Endothelial cell of umbilical vein (primary cell): ENCODE data around the gene JPH2. TPM values are rescaled to one million over a fixed set of nuclear protein-coding genes. Genes with fewer than 3 reads are reported as not detected.
"Not testable (repeated sequence)": the region's sequence is repeated elsewhere in the genome, so short reads cannot be mapped to it uniquely, and the experiment has no call there.

Source experiments
- BruUV-seq: library from RNA; stranded (reverse); fragments of 400-500 nt; replicated peaks from 2 replicates; lab custom pipeline; 2021; lab: Mats Ljungman, UMichigan
- CTCF ChIA-PET: fragments of 300-600, 350-600 bp; sonication (Branson Sonifier 250); formaldehyde crosslinking; loops from one replicate; lab custom pipeline; 2021; ENCODE audit warnings: antibody characterized with exemption, inconsistent platforms; lab: Charles Lee
- POLR2A ChIA-PET: fragments of 300-600, 350-600 bp; sonication (Branson Sonifier 250); formaldehyde crosslinking; loops from one replicate; lab custom pipeline; 2021; ENCODE audit warnings: antibody characterized with exemption, inconsistent platforms; lab: Charles Lee
- DNase-seq: peaks from one replicate; pipeline ENCODE4 v3.0.0-alpha.2; 2011; ENCODE audit warnings: low read depth, low spot score
- FAIRE-seq: peaks from 2 replicates; lab custom pipeline; 2011; peaks lifted over from hg19 to GRCh38; lab: Jason Lieb, UNC
- H2AFZ ChIP-seq: 2 replicates; pipeline ENCODE4 v1.6.0; 2012; ENCODE audit warnings: low read depth, low read length, control low read depth, inconsistent platforms
- H3K27ac ChIP-seq: 2 replicates; pipeline ENCODE4 v1.5.1; 2011; ENCODE audit warnings: low read depth, mild to moderate bottlenecking, control low read depth, low read length, moderate library complexity; ENCODE audit not compliant: insufficient read depth
- H3K27me3 ChIP-seq, 2 experiments: 2 replicates each; pipeline versions ENCODE4 v1.6.0 to v1.6.1; 2011; ENCODE audit warnings: low read length in 2 of 2, mixed read lengths in 1 of 2; ENCODE audit not compliant: control insufficient read depth in 2 of 2, insufficient read depth in 2 of 2
- H3K36me3 ChIP-seq, 2 experiments: 2 replicates in 1 of 2; 3 replicates in 1 of 2; pipeline ENCODE4 v1.5.1; 2011; ENCODE audit warnings: low read length in 2 of 2, mild to moderate bottlenecking in 1 of 2, moderate library complexity in 1 of 2; ENCODE audit not compliant: control insufficient read depth in 2 of 2, insufficient read depth in 2 of 2; ENCODE audit errors: extremely low read depth in 1 of 2
- H3K4me1 ChIP-seq: 3 replicates; pipeline ENCODE4 v1.5.1; 2011; ENCODE audit warnings: mild to moderate bottlenecking, low read length; ENCODE audit not compliant: control insufficient read depth, insufficient read depth; ENCODE audit errors: extremely low read depth
- H3K4me2 ChIP-seq: 2 replicates; pipeline ENCODE4 v1.6.1; 2011; ENCODE audit warnings: low read length, control low read depth, mixed read lengths; ENCODE audit not compliant: insufficient read depth
- H3K4me3 ChIP-seq, 3 experiments: fragments of 200-600 bp in 1 of 3; sonication (generic), shearing (Covaris generic) in 1 of 3; replicated peaks in 1 of 3; 2 replicates each; pipeline ENCODE4 v1.5.1; 2011 to 2016; ENCODE audit warnings: control low read depth in 3 of 3, low read length in 3 of 3, mild to moderate bottlenecking in 2 of 3, inconsistent platforms in 1 of 3, low read depth in 1 of 3, moderate library complexity in 1 of 3; ENCODE audit not compliant: insufficient read depth in 1 of 3
- H3K79me2 ChIP-seq: 2 replicates; pipeline ENCODE4 v1.6.0; 2012; ENCODE audit warnings: low read length, inconsistent platforms; ENCODE audit not compliant: control insufficient read depth, insufficient read depth
- H3K9ac ChIP-seq: replicated peaks from 2 replicates; pipeline ENCODE3; 2011; ENCODE audit warnings: low read length, control low read depth; ENCODE audit not compliant: insufficient read depth; ENCODE audit errors: extremely low read depth
- H3K9me1 ChIP-seq: replicated peaks from 3 replicates; pipeline ENCODE4 v1.6.0; 2011; ENCODE audit warnings: mild to moderate bottlenecking, low read length; ENCODE audit not compliant: control insufficient read depth, insufficient read depth; ENCODE audit errors: extremely low read depth
- H3K9me3 ChIP-seq: replicated peaks from 2 replicates; pipeline ENCODE4 v1.5.1; 2012; ENCODE audit warnings: low read length, inconsistent platforms; ENCODE audit not compliant: control insufficient read depth, insufficient read depth
- H4K20me1 ChIP-seq: replicated peaks from 2 replicates; pipeline ENCODE3; 2011; ENCODE audit warnings: mild to moderate bottlenecking, low read length; ENCODE audit not compliant: control insufficient read depth, insufficient read depth; ENCODE audit errors: extremely low read depth
- CTCF ChIP-seq, 2 donors: IDR thresholded peaks; 1 replicate in 1 of 2; 2 replicates in 1 of 2; pipeline ENCODE4 v1.5.1; 2011; ENCODE audit warnings: low read length in 2 of 2, mild to moderate bottlenecking in 2 of 2, moderate library complexity in 2 of 2, control low read depth in 1 of 2, inconsistent platforms in 1 of 2, low read depth in 1 of 2; ENCODE audit not compliant: insufficient read depth in 1 of 2; ENCODE audit errors: extremely low read depth in 1 of 2
- EZH2 ChIP-seq: IDR thresholded peaks from 2 replicates; pipeline ENCODE4 v1.6.1; 2012; ENCODE audit warnings: borderline replicate concordance, low read depth, mild to moderate bottlenecking, moderate library complexity, low read length, inconsistent platforms; ENCODE audit not compliant: severe bottlenecking
- FOS ChIP-seq: IDR thresholded peaks from 2 replicates; pipeline ENCODE4 v1.6.1; 2011; ENCODE audit warnings: mild to moderate bottlenecking, low read length, moderate library complexity, borderline replicate concordance; ENCODE audit not compliant: insufficient read depth
- GATA2 ChIP-seq: IDR thresholded peaks from 2 replicates; pipeline ENCODE4 v1.7.0; 2011; ENCODE audit warnings: low read depth, mild to moderate bottlenecking, moderate library complexity, mixed read lengths, low read length; ENCODE audit not compliant: insufficient read length, insufficient read depth
- JUN ChIP-seq: IDR thresholded peaks from 2 replicates; pipeline ENCODE4 v1.6.1; 2011; ENCODE audit warnings: borderline replicate concordance, low read depth; ENCODE audit not compliant: insufficient read length, insufficient read depth
- MAX ChIP-seq: IDR thresholded peaks from 2 replicates; pipeline ENCODE4 v1.6.1; 2011; ENCODE audit not compliant: insufficient read depth, insufficient read length
- MYC ChIP-seq: IDR thresholded peaks from one replicate; pipeline ENCODE4 v1.6.1; 2011; ENCODE audit warnings: mild to moderate bottlenecking, low read depth, low read length
- POLR2A ChIP-seq: IDR thresholded peaks from 2 replicates; pipeline ENCODE4 v1.6.1; 2012; ENCODE audit warnings: low read depth, mild to moderate bottlenecking, control low read depth, low read length
- POLR2AphosphoS5 ChIP-seq: IDR thresholded peaks from 2 replicates; pipeline ENCODE4 v1.6.1; 2012; ENCODE audit warnings: low read depth, mild to moderate bottlenecking, control low read depth, low read length, moderate library complexity; ENCODE audit not compliant: insufficient read depth
- dilution Hi-C: fragments of 300-500 bp; cut with MboI; formaldehyde crosslinking; loops from one replicate; pipeline ENCODE4 v1.15.0; 2019; ENCODE audit warnings: low sequenced_read_pairs; ENCODE audit not compliant: extremely low pct_ligation_motif_present
- intact Hi-C: fragments of 100-400 bp; cut with micrococcal nuclease; formaldehyde crosslinking; loops from one replicate; pipeline ENCODE4 v1.10.0; 2022
- polyA plus RNA-seq, 4 experiments: library from polyadenylated mRNA; depleted of rRNA in 3 of 4; stranded (reverse) in 3 of 4; unstranded in 1 of 4; fragments of >200 nt; gene quantifications; 2 replicates each; pipeline versions ENCODE4 v1.2.1 to v1.2.3, GENCODE V29; 2011 to 2012; ENCODE audit warnings: missing spikeins in 1 of 4
- total RNA-seq: library from RNA; stranded (reverse); gene quantifications from 2 replicates; pipeline ENCODE4 v1.2.3, GENCODE V29; 2021

JPH2 gene
- total and polyA plus RNA-seq, 2 donors (not counting 3 experiments of a cell fraction or from before 2014, with no cell fraction given) = not detected

- no peak for FAIRE-seq
- TF ChIP-seq MAX (no peak), CTCF (IDR thresholded peaks at IDR 0.05; ENCODE audit: extremely low read depth in 1 of 2, insufficient read depth in 1 of 2, low read depth in 1 of 2, low read length in 2 of 2) (no peak), EZH2 (no peak), JUN (no peak), POLR2A (no peak), FOS (no peak), POLR2AphosphoS5 (no peak), GATA2 (no peak), MYC (no peak)
- no TSS peak for BruUV-seq
These were observed 46.5 kb upstream of the JPH2 start for GRCh38 chr20:44233436-44234016.

GRCh38 chr20:44232469-44232856 is 45.5 kb upstream of the JPH2 start:
- H4K20me1 ChIP-seq, H3K4me1 ChIP-seq, H3K27me3 ChIP-seq, POLR2A ChIA-PET, H3K4me2 ChIP-seq, H3K4me3 ChIP-seq, H3K36me3 ChIP-seq, H3K9ac ChIP-seq, dilution Hi-C loops, H3K27ac ChIP-seq, BruUV-seq, H2AFZ ChIP-seq, H3K9me3 ChIP-seq, FAIRE-seq, H3K9me1 ChIP-seq, intact Hi-C loops, DNase-seq, H3K79me2 ChIP-seq: not testable (repeated sequence)
- CTCF ChIA-PET = interaction anchor here (1.6 kb wide), 1 partner anchor 15 kb away, joined by 6 read pairs; no protein-coding TSS in a partner anchor

More at GRCh38 chr20:44233436-44234016, 46.5 kb upstream of the JPH2 start:
- Histone ChIP-seq H2AFZ (no peak overlapping the region), H3K27me3 (no peaks in the 10 kb centered on the region), H3K27ac (no peak overlapping the region), H3K4me2 (no peak overlapping the region), H3K9me1 (no peaks in the 10 kb centered on the region), H3K4me1 (no peaks in the 10 kb centered on the region), H3K36me3 (no peaks in the 10 kb centered on the region), H4K20me1 (no peaks in the 10 kb centered on the region), H3K79me2 (no peaks in the 10 kb centered on the region), H3K9ac (no peak overlapping the region), H3K4me3 (no peak overlapping the region), H3K9me3 (no peaks in the 10 kb centered on the region)
- ChIA-PET POLR2A (no interaction called here), CTCF (interaction anchor here (1.6 kb wide), 1 partner anchor 16 kb away, joined by 6 read pairs; no protein-coding TSS in a partner anchor)
- intact Hi-C loops = no loop called here
- no peak for DNase-seq
- dilution Hi-C loops = no loop called here
